Stimulated activated CD8-positive, alpha-beta memory T cell treated with anti-CD3 and anti-CD28 coated beads, Interleukin-7, amount 100 ng/mL, for 24 hours (primary cell): Measurements from ENCODE around the gene CPLX1.
"Not testable (repeated sequence)": the region's sequence is repeated elsewhere in the genome, so short reads cannot be mapped to it uniquely, and the experiment has no call there.

Experiments used
- DNase-seq: peaks from one replicate; pipeline ENCODE4 v3.0.0-alpha.2; 2020; ENCODE audit warnings: low read depth

The CPLX1 gene

GRCh38 chr4:775485-775884 lies 50.4 kb downstream of the CPLX1 start:
- DNase-seq = not testable (repeated sequence)

- DNase-seq = not testable (repeated sequence)
Measured at GRCh38 chr4:774419-775092, 51.4 kb downstream of the CPLX1 start.

DNA sequence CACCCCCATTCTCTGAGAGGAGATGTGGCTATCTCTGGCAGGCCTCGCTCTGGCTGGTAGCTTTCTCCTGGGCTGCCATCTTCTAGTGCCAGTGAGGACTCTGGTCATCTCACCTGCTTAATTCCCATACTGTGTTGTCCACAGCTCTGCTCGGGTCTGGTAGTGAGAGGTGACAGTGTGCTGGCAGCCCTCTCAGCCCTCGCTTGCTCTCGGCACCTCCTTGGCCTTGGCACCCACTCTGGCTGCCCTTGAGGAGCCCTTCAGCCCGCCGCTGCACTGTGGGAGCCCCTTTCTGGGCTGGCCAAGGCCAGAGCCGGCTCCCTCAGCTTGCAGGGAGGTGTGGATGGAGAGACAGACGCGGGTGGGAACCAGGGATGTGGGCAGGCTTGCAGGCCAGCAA lies 52.7 kb downstream of the CPLX1 start:
- DNase-seq = no peak

GRCh38 chr4:772776-773175 lies 53.2 kb downstream of the CPLX1 start:
- no peak for DNase-seq

DNA sequence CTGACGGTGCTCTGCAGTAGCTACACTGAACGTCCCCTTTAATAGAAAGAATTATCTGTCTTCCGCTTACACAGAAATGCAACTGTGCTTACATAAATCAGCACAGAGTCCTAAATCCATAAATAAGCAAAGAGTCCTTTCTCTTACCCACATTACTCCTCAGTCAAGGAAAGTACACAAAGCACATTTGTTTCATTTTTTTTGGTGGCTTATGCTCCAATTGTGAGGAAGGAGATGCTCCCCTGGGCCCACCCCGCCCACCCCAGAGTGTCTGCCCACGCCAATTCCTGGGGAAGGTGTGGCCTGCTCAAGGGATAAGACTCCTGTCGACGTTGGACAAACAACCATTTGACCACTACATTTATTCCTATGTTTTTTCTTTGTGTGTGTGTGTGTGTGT lies 53.8 kb downstream of the CPLX1 start:
- no peak for DNase-seq

- DNase-seq = no peak
Measured at GRCh38 chr4:771464-771863, 54.5 kb downstream of the CPLX1 start.

DNA sequence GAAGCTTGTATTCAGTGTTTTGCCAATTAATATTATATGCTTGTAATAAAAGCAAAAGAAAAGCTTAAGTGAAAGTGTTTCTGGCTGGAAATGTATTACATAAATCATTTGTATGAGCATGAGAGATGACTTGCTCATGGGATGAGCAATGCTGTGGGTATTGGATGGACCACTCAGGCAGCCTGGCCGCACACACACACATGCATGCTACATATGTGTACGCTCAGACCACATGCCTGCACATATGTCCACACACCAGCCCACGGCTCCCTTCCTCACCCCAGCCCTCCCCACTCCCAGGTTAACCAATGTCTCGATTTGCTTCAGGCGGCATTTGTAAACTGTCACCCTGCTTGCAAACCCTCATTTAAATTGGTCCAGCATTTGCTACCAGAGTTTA lies 55.9 kb downstream of the CPLX1 start:
- DNase-seq = no peak

DNA sequence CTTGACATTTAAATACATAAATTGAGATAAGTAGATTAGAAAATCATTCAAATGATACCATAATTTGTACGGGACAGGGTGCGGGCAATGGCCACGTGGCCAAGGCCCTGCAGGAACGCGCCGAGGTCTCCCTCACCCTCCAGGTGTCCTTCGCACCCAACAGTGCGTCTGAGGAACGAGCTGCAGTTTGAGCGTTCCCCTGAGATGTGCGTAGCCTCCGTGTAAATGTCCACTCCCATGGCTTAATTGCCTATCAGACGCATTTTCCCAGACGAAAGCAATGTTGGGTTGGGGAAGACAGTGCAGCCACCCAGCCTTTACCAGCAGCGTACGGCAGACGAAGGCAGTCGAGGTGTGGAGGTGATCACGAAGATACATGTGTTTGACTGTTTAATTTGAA lies 56.4 kb downstream of the CPLX1 start:
- no peak for DNase-seq

DNA sequence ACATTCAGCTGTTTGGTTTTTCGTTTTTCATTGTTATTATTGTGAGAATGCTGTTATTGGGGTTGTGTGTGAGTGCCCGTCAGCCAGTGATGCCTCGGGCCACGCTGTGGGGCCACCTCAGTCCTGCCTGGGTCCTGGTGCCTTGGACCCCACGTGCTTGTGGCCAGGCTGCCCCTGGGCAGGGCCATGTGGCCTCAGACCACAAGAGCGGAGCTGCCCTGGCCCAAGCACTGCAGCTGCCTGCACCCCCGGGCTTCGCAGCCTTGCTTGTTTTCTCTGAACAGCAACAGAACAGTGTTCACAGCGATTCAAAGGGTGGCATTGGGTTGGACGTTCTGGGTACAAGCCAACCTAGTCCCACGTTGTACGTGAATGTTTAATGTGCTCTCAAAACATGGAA lies 56.9 kb downstream of the CPLX1 start:
- no peak for DNase-seq

- no peak for DNase-seq
Measured at GRCh38 chr4:768076-768475, 57.9 kb downstream of the CPLX1 start.

DNA sequence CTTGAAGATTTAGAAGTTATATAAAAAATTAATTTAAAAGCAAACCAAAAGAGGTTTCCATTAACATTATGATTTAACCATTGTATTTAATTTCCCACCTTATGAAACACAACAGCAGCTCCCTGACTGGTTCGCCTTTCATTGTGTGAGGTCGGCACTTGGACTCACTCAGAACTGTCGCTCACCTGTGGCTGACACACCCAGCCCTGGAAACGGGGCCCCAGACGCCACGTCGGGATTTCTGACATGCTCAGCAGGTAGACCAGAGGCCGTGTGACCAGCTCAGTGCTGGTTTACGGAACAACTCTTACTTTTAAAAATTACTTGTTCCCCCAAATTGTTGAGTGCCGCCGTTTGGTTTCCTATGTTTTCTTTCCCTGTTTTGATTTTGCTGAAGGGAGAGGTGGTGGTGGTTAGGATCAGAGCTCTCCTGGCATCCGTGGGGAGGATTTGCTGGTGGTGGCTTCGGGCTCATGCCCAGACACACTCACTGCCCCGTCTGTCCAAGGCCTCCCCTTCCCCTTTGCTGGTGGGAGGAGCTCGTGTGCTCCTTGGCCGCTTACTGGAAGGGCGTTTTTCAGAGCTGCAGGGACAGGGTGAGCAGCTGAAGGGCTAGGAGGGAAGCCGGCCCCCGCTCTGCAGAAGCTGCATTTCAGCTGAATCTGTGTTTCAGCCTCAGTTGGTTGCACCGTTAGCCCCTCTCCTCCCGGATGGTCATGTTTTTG lies 59.2 kb downstream of the CPLX1 start:
- no peak for DNase-seq

DNA sequence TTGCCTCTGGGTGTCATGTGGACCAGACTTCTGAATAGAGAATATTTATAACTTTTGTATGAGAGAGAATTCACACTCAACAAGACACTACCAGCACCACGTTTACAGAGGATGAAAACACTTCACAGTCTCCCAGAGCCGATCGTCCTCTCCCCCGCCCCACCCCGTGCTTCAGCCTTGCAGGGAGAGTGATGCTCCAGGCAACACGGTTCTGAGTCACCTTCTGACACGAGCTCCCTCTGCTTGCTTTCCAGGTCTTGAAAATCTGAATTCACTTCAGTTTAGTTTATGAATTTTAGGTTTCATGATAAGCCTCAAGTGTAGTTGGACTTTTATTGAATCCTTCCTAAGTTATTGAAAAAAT lies 59.8 kb downstream of the CPLX1 start:
- DNase-seq = no peak

DNA sequence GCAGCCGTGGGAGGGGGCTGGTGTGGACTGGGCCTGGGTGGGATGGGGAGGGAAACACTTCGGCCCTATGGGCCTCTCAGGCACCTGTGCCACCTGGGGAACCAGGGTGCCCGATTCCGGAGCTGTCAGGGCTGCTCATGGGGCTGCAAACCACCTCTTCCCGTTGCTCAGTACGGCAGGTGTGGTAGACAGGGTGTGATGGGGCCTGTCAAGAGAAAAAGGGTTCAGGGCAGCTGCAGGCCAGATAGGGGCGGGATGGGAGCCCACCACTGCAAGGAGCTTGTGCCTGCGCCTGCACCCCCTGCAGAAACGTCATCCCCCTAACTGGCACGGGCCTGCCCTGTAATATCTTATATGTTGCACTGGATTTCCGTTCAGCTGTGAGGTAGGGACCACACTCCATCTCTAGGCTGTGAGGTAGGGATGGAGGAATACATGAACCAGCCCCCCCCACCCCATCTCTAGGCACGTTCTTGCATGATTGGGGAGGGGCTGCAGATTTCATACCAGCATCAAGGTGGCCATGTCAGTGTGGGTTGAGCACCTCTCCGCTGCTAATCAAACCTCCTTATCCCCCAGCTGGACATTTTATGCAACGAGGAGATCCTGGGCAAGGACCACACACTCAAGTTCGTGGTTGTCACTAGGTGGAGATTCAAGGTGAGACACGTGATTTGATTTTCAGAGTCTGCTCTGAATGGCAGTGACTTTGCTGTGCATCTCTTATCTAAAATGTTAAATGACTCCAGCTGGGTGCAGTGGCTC lies 61.3 kb downstream of the CPLX1 start:
- DNase-seq = no peak

DNA sequence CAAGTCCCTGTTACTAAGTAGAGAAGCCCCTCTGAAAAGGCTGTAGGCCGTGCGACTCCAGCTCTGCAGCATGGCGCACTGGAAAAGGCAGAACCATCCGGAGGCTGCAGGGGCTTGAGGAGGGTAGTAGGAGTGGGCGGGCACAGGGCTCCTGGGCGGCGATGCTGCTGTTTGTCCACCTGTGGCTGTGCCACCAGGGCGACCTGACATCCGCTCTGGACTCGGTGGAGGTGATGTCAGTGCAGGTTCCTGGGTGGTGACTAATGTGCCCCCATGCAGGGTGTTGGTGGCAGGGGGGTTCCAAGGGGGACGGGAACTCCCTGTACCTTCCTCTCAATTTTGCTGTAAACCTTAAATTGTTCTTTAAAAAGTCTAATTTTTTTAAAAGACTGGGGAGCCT lies 62.0 kb downstream of the CPLX1 start:
- DNase-seq = no peak

- no peak for DNase-seq
Measured at GRCh38 chr4:763191-763810, 62.6 kb downstream of the CPLX1 start.

GRCh38 chr4:762211-763190 lies 63.4 kb downstream of the CPLX1 start:
- DNase-seq = no peak

DNA sequence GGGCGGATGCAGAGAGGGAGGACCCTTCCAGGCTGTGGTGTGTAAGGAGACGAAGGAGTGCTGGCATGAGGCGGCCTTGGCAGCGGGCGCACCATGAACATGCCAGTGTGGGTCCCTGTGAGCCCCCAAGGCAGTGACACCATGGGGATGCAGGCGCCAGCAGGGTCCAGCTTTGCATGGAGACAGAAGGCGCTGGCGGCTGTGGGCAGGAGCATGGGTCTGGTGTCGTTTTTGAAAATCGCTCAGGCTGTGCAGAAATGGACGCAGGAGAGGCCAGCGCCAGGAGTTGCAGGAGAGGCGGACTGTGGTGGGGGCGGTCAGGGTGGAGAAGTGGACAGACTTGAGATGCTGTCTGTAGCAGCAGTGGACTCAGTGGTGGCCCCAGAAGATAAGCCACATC lies 64.2 kb downstream of the CPLX1 start:
- no peak for DNase-seq

DNA sequence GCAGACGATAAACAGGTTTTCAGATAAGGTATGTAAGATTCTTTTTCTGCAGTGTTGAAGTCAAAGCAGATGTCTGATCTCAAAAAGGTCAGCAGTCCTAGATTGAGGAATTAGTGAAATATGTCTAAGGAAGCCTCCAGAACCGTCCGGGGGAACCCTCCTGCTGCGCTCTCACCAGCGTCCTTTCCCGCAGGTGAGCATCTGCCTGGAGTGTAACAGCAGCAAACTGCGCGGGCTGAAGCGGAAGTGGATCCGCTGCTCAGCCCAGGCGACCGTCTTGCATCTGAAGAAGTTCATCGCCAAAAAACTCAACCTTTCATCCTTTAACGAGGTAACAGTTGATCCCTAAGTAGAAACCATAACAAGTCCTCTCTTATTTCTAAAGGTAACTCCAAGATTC lies 64.8 kb downstream of the CPLX1 start:
- DNase-seq = no peak

- no peak for DNase-seq
Measured at GRCh38 chr4:760616-761015, 65.3 kb downstream of the CPLX1 start.

GRCh38 chr4:759810-760209 lies 66.1 kb downstream of the CPLX1 start:
- not testable (repeated sequence) for DNase-seq

- no peak for DNase-seq
Measured at GRCh38 chr4:757111-757510, 68.8 kb downstream of the CPLX1 start.
